ENCODE data around the gene VTI1A.

Gene VTI1A

DNA sequence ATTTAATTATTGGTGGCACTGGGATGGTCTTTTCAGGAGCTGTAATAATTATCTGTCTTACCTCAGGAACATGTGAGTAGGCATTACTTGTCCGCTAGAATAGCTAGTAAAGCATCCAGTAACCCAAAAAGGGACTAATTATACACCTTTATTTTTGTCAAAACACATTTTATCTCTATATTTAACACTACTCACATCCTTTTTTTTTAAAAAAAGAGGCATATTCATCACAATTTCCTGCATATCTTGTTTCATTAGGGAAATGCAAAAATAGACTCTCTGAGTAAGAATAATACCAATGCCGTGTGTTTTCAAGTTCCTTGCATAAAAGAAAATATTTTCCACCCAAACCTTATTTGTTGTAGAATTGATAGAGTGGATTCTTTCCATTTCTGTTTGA lies 99.5 kb downstream of the VTI1A start:
- DNase-seq (ENCODE audit: low spot score) = no peak

DNA sequence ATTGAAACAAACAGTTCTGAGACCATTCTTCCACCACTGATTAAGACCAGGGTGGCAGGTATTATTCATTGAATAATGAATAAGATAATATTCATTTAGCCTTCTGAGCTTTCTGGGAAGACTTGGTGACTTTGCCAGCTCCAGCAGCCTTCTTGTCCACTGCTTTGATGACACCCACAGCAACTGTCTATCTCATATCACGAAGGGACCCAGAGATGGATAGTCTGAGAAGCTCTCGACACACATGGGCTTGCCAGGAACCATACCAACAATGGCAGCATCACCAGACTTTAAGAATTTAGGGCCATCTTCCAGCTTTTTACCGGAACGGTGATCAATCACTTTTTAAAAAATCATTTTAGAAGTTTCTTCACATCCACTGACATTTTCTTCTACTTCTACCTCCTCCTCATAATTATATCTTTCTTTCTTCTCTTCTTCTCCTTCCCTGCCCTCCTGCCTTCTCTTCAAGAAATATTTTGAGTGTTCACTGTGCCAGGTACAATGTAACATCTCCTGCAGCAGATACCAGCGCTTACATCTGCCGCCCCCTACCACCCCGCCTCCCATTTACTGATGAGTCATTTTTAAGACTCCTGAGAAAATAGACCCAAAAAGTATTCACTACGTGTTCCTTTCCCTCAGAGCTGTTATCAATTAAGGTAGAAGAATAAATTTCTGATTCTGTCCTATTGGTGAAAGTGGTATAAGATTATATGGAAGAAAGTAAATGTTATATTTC lies 101.7 kb downstream of the VTI1A start:
- no peak for DNase-seq (ENCODE audit: low spot score)

DNA sequence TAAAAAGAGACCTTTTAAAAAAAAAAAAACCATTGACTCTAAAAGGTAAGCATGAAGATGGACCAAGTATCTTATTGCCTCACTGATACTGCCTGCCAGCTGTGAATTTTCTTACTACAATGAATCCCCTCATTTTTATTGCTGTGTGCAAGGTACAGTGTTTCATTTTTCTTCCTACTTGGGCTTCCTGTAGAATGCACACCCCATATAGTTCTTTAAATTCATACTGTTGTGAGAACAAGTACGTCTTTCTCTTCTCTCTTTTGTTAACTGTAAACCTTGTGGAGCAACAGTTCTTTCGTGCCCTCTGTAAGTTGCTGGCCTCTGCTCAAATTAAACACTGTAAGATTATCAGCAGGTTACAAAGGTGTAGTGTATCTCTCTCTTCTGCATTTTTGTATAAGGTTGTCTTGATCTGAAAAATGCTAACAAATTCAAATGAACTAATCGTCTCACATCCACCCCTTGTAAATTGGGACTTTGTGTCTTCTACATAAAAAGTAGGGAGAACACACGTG lies 105.6 kb downstream of the VTI1A start:
- DNase-seq (ENCODE audit: low spot score) = no peak

DNA sequence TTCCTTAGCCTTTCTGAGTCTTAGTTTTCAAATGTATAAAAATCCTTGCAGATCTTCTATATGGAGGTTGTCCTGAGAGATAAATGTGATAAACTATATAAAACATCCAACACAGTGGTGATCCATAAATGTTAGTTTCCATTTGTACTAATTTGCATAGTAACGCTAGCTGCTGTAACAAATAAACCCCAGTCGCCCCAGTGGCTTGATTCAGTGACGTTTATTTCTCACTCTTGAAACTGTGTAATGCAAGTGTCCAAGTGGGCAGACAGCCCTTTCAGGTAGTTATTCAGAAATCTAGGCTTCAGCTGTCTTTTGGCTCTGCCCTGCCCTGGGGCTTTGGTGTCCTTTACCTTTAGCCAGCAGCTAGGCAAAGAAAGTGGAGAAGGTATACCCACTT lies 106.3 kb downstream of the VTI1A start:
- DNase-seq (ENCODE audit: low spot score) = no peak

DNA sequence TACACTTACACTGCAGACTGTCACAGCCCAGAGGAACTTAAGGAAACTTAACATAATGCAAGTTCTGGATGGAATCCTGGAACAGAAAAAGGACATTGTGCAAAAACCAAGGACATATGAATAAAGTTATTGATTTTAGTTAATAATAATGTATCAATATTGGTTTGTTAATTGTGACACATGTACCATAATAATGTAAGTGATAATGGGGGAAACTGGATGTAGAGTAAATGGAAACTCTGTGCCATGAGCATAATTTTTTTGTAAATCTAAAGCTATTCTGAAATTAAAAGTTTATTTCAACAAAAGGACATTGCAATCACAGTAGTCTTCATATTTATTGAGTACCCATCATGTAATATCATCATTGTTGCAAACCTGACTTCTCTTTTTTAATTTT lies 107.2 kb downstream of the VTI1A start:
- no peak for DNase-seq (ENCODE audit: low spot score)

DNA sequence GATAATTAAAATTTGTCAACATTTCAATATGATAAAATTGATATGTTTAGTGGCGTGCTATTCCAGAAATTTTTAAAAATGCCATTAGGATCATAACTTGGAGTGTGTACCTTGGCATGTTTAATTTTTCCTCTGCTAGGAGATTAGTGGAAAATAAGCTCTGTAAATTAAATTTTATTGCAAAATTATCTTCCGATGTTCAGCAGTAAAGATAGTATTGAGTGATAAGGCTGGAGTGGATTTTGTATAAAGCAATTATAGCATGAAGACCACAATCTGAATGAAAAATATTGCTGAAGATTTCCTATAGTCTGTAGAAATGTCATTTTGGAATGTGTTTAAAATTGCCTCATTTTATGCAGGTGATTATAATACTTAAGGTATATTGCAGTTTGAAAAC lies 110.2 kb downstream of the VTI1A start:
- DNase-seq (ENCODE audit: low spot score) = no peak

DNA sequence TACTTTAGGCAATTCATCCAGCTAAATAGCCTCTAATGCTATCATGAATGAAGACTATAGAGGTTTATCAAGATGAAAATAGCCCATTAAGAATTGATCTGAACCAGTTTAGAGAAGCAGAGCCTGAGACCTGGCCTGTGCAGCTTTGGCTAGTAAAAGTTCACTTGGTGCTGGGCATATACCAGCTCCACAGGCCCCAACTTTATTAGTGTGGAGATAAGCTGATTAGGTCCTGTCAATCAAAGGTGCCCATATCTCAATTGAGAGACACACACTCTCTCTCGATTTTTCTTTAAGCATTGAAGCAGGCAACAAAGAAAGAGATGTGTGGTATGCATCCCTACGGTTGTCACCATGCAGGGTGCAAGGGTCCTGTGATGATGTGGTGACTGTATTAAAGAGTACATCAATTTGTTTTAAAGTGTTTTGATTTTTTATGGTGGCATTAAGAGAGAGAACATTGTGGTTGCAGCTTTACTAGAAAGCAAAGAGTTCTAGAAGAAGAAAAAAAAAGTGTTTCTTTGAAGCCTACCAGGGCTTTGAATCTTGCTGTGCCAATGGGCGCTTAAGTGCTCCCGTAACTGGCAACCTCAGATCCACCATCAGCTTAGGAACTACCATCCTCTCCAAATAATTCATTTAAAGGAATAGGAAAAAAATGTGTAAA lies 111.6 kb downstream of the VTI1A start:
- no peak for DNase-seq (ENCODE audit: low spot score)

DNA sequence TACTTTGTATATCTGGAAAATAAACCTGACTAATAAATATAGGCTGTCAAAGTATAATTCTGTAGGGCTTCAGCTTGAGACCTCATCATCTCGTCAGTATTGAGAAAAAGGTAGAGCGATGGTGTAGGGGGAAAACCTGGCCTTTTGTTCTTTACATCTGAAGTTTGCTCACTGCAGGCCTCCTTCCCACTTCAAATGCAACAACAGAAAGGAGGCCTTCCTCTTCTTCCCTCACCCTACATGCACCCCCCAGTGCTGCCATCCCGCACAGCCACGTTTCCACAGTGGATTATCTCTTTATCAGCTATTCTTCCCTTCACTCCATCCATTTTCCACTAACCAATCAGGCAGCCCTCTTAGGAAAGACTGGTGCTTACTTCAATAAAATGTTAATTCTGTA lies 112.3 kb downstream of the VTI1A start:
- DNase-seq (ENCODE audit: low spot score) = no peak

DNA sequence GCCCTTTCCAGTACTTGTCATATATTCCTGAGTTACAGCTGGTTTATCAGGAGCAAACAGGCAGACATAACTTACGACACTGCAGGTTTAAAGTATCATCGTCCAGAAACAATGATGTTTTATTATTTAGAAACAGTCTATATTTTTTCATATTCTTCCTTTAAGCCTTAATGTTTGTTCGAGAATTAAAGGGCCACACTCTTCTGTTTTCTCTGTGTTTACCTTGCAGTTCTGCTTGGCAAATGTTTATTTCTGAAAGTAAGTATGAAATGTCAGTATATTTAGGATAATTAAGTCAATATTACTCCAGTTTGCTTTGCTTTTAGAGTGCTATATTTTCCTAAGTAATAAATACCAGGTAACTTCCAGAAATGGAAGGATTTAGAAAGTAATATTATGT lies 115.1 kb downstream of the VTI1A start:
- no peak for DNase-seq (ENCODE audit: low spot score)

DNA sequence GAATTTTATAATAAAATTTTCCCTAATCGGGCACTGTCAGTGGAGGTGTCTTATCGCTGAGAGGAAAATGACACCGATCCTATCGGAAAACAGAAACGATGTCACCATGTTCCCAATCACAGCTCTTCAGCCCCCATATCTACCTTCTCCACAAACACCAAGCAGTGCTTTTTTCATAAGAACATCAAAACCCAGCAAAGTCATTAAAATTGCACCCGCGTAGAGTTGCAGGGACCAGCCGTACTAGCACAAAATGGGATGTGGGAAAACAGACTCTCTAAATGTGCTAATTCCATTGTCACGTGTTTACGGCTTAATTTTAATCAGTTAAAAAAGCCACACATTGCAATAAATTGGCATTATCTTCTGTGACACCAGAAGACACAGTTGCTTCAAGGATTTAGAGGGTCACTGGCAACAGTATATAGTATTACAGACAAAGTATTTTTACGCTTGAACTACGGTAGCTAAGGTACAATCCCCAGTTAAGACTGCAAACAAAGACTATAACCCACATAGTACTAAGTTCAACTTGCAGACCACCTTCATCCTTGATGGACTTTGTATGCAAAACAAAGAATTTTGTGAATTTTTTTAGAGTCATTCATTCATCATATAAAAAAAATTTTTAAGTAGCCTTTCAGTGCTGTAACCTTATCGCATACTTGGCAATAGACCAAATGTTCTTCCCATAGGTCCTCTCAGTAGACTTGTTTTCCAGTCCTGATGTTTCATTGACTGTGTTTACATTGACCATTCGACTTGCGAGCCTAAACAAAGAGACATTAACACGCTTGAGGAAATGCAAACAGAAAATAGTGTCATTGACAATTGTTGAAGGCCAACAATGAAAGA lies 116.0 kb downstream of the VTI1A start:
- no peak for DNase-seq (ENCODE audit: low spot score)

DNA sequence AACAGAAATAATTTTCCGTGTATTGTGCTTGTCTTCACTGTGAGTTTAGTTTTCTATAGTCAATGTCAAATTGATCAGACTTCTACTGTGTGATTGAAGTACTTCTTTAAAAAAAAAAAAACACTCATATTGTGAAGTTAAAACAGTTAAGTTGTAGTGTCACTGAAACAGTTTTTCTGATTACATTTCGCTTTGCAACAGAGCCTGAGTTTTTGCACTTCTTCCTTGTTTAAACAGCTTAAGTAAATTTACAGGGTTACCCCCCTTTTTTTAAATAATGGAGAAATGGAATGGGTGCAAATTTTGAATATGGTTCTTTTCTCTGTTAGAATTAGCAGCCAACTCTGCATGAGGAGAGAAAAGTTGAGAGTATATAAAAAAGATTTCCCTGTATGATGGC lies 117.3 kb downstream of the VTI1A start:
- DNase-seq (ENCODE audit: low spot score) = no peak

DNA sequence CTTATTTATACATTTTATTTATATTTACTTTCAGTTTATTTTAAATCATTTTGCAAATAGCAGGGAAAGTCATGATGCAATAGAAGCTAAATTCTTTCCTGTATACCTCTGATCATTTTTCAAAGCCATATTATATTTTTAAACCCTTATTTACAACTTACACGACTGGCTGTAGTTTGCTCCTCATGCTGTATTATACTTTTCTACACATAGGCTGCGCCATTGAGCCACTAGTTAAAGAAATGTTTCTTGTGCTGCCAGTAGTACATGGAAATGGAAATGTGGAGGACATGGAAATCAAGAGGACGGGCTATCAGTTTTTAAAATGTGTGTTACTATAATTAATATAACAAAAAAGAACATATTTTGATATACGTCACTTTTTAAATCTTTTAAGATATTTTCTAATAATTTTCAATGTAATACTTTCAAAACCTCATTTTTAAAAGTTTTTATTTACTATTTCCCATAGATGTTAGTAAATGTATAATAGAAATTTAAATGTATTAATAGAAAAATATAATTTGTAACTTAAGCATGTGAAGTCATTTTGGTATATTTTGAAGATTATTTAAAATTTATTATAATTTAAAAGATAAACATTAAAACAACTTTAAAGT lies 118.5 kb downstream of the VTI1A start:
- peak; percentile 50 for DNase-seq (ENCODE audit: low spot score)

DNA sequence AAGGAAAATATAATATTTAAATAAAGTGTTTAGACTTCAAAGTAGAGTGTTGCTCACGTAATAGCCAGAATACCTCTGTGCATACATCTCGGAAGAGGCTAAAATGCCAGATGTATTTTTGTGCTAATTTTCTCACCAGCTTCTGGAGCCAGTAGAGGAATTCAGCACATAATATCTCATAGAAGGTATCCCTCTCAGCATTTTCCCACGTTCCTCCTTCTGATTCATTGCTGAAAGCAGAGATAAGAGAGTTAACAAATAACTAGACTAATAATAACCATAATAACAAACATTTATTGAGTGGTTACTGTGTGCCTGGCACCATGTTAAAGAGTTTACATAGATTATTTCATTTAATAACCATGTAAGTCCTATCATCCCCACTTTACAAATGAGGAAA lies 123.6 kb downstream of the VTI1A start:
- no peak for DNase-seq (ENCODE audit: low spot score)

DNA sequence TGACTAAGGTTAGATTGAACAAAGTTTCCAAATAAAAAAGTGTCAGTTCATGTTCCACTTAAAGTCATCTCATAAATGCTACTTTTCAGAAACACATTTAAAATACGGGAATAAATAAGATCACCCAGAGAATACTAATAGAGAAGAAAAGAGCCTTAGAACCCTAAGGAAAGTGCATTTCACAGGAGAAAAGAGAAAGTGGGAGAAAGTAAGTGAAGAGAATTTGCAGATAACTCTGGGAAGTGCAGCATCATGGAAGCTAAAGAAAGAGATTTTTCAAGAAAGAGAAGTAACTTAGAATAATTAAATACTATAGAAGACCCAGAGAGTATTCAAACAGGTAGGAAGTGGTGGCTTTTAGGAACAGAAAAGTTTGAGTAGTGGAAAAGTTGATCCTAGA lies 132.6 kb downstream of the VTI1A start:
- no peak for DNase-seq (ENCODE audit: low spot score)

DNA sequence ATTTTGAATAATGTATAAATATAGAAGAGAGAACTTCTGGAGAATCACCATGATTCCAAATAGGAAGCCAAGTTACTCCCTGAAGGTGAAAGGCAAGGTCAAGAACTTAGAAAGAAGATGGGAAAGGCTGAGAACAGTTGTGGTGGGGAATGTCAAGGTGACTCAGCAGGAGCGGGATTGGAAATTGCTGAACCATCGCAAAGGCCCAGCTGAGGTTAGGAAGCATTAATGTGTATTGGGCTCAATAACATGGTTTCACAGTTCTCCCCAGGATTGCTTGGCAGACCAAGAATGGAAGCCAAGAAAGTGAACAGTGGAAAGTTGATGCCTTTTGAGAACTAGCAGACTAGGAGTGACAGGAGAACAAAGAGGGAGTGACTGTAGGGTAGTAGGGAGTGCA lies 133.3 kb downstream of the VTI1A start:
- no peak for DNase-seq (ENCODE audit: low spot score)

DNA sequence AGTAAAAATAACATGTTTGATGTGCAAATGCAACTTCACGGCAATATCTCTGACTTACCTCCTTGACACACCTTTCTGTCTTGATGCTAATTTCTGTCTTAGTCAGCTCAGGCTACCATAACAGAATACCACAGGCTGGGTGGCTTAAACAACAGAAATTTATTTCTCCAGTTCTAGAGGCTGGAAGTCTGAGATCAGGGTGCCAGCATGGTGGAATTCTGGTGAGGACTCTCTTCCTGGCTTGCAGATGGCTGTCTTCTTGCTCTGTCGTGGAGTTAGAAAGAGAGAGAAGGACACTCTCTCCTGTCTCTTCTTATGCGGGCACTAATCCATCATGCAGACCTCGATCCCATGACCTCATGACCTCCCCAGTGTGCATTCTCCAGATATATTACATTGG lies 134.9 kb downstream of the VTI1A start:
- DNase-seq (ENCODE audit: low spot score) = no peak

DNA sequence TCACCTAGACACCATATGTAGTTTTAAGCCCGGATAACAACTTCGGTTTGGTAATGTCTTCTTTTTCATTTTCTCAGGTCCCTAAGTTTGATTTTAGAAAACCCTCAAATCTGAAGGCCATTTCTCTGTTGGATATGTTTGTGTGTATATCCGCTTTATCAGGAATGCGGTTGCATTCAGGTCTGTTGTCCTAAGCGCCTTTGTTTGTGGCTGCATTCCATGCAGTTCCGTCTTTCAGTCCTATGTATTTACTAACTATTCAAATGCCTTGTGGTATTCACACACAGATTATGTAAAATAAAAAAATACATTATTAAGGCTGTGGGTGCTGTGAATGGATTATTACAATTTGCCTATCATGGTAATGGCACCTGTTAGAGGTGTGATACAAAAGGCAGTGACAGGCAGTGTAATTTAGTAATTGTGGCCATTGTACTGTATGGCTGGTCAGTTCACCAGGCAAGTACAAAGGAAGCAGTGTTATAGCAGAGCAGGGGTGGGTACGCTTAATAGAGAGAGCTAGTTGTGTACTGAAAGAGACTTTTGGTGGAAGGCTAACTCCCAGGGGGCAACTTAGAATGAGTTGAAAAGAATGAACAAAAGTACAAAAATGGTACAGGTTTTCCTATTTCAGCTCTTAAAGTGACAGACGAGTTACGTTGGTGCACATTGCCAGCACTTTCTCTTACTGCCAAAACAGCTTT lies 136.4 kb downstream of the VTI1A start:
- DNase-seq (ENCODE audit: low spot score) = no peak

DNA sequence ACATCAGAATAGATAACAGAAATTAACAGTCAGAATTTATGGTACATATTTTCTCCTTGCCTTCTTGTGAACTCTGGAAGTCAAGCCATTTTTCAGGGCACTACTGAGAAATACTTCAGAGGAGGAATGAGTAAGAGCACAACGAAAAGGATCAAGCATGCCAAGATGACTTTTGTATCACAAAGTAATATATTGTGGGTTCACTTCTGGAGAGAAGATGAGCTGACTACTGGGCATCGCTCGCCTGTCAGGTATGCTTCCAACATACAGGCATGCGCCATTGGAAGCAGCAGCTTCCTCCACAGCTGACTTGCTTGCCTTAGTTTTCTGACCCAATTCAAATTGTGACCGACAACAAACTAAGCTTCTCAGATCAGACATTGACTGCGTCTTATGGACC lies 137.3 kb downstream of the VTI1A start:
- no peak for DNase-seq (ENCODE audit: low spot score)

DNA sequence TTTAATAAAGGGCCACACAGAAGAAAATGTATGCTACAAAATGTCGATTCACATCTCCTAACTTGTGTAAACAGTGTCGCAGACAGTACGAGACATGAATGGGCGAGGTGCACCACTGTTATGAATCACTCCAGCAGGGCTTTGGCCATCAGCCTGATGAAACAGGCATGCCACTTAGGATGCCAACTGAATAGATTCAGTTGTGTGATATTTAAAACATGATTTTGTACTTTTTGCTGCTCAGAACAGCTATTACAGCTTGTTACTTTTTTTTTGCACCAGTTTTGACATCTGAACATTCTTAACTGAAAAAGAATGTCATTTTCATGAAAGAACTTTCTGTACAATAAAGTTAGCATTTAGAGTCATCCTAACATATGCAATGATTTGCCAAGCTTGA lies 138.1 kb downstream of the VTI1A start:
- no peak for DNase-seq (ENCODE audit: low spot score)

DNA sequence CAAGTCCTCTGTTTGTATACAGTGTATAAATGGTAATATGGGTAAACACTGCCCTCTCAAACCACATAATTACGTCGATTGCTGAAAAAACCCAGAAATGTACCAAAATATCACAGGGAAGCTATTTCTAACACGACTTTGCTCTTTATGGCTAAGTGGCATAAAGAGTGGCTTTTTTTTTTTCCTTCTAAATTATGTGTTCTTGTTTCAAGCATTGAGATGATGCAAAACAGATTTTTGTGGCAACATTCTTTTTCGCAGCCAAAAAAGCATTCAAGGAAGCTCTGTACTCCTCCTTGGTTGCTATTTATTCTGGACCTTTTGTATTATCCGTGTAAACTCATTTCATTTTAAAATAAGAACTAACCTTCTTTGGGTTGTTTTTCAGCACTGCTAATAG lies 138.9 kb downstream of the VTI1A start:
- no peak for DNase-seq (ENCODE audit: low spot score)

DNA sequence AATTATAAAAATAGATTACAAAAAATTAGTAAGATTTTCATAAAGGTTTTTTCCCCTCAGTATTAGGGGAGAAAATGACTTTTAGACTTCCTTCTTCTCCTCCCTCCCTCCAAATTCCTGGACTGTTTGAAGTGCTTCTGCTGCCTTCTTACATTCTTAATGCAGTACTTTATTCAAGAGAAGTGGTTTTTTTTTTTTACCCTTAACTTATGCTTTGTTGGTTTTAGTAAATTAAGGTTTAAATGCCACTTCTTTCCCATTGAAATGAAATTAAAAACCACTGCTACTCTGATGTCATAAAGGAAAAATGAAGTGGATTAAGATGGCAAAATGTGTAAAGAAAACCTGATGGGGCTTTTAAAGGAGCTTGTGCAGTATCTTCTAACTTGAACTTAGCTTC lies 140.7 kb downstream of the VTI1A start:
- no peak for DNase-seq (ENCODE audit: low spot score)

Measured in hematopoietic multipotent progenitor cell treated with erythropoietin and hydrocortisone succinate and interleukin-3 and kit ligand, for 17 days (in vitro differentiated cells).